ENCODE measurements around the gene THEM5.
"Not testable (repeated sequence)": the region's sequence is repeated elsewhere in the genome, so short reads cannot be mapped to it uniquely, and the experiment has no call there.

The THEM5 gene

DNA sequence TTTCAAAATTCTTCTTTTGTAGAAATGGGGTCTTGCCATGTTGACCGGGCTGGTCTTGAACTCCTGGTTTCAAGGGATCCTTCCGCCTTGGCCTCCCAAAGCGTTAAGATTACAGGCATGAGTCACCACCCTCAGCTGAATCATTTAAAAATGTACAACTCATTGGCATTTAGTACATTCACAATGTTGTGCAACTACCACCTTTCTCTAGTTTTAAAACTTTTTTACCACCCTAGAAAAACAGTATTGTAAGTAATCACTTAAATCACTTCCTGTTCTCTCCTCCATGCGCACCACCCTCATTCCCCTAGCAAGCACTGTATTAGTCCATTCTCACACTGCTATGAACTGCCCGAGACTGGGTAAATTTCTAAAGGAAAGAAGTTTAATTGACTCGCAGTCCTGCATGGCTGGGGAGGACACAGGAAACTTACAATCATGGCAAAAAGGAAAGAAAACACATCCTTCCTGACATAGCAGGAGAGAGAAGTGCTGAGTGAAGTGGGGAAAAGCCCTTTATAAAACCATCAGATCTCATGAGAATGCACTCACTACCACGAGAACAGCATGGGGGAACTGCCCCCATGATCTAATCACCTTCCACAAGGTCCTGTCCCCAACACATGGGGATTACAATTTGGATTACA lies 14.4 kb upstream of the THEM5 start:
- no peak for DNase-seq (ENCODE audit: low read depth, low spot score)

DNA sequence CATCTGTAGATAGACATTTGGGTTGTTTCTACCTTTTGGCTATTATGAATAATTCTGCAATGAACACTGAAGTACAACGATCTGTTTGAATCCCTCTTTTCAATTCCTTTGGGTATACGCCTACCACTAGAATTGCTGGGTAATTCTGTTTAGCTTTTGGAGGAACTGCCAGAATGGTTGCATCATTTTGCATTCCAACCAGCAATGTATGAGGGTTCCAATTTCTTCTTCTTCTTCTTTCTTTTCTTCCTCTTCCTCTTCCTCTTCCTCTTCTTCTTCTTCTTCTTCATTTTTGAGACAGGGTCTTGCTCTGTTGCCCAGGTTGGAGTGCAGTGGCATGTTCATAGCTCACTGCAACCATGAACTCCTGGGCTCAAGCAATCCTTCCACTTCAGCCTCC lies 13.8 kb upstream of the THEM5 start:
- no peak for DNase-seq (ENCODE audit: low read depth, low spot score)

DNA sequence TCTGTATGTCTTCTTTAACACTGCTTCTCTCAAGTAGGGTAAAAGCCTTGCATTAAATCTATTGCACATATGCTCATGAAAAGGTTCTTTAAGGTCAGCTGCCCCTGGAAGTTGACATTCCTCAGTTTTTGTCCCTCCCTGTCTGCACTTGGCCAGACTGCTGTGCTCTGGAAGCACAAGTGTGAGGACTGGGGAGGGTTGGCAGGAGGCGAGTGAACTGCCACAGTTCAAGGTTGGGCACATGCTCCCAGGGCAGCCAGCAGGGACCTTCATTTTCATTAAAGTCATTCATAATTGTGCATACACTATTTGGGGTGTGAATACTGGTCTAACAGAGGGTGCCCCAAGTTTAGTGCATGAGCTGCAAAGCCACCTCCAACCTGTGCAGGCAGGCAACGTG lies 10.9 kb upstream of the THEM5 start:
- no peak for DNase-seq (ENCODE audit: low read depth, low spot score)

DNA sequence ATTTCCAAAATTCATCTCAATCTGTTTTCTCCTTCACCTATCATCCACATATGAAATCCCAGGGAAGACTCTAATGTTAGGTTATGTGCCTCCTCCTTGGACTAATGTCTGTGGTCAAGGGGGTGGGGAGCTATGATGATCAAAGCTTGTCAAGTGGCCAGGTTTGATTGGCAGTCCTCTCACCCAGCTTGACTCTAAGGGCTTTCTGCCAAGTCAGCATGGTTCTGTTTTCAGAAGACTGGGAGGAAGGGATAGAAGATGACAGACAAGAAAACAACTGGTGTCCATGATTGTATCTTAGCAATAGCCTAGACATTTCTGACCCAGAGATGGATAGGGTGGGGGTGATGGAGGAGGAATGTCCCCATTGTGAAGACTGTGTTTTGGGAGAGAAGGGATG lies 9.1 kb upstream of the THEM5 start:
- DNase-seq (ENCODE audit: low read depth, low spot score) = no peak

DNA sequence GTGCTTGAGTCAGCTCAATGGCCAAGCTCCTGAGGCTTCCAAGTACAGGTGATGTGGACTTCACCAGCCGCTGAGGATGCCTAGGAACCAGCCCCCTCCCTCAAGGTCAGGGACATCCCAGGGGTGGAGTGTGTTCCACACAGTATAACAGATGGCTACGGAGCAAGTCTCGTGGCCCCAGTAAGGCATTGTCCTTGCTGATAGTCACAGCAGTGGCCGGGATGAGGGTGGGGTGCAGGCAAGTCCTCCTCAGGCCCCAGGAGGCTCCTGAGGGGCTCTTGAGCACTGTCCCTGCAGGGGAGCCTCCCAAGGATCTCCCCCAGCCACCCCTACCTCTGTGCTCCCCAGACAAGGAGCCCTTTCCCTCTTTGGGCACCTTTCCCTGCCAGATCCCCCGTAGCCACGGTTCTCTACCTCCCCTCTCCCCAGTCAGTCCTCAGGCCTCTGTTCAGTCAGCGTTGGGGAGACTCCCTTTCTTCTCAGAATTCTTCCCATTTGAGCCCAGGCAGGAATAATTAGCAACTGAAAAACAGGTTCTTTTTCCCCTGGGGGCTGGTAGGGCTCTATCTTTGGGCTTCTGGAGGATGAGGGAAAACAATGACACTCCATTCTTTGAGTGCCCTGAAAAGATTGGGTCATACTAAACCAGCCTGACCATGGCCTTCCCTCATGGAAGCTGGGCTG lies 7.1 kb upstream of the THEM5 start:
- no peak for DNase-seq (ENCODE audit: low read depth, low spot score)

DNA sequence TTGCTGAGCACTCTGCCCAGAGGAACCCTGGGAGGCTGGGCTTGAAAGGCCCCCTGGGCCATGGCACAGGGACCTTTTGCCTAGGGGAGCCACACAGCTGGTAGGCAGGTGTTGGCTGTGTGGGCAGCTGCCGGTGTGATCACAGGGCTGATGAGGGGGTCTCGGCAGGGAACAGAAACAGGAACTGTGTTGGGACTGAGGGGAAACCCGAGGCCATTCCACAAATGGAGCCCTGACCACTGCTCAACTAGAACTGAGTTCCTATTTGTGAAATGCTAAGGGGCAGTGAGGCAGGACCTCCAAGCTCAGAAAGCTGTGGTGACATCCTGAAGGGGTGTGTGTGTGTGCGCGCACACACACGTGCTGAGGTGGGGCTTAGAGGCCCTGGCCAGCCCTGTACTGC lies 6.4 kb upstream of the THEM5 start:
- DNase-seq (ENCODE audit: low read depth, low spot score) = no peak

DNA sequence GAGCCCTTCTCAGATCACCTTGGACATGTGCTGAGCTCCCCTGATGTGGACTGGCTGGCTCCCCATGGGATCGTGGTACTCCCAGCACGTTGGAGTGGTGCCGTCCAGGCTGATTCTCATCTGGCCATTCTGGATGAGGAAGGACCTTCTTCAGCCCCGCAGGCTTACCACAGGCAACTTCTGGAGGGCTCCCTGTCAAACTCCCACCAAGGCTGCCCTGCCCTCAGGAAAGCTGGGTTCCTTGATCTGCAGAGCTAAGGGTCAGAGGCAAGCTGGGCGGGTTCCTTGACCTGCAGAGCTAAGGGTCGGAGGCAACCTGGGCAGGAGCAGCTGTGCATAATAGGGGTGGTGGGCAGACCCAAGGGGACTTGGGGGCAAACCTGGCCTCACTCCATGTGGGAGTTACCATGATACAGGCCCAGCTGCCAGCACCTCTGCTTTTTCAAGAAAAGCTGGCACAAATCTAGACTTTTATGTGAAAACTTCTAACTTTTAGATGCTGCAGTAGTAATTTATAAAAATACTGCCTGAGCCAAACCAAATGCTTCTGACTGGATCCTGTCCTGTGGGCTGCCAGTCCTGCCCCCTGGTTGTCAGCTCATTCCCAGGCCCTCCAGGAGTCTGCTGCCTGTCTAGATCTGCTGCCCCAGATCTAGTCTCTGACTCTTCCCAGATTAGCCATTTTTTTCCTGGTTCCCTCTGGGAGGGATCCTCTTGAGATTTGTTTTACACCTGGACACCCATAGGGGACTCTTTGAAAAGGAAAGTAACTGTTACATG lies 5.6 kb upstream of the THEM5 start:
- no peak for DNase-seq (ENCODE audit: low read depth, low spot score)

DNA sequence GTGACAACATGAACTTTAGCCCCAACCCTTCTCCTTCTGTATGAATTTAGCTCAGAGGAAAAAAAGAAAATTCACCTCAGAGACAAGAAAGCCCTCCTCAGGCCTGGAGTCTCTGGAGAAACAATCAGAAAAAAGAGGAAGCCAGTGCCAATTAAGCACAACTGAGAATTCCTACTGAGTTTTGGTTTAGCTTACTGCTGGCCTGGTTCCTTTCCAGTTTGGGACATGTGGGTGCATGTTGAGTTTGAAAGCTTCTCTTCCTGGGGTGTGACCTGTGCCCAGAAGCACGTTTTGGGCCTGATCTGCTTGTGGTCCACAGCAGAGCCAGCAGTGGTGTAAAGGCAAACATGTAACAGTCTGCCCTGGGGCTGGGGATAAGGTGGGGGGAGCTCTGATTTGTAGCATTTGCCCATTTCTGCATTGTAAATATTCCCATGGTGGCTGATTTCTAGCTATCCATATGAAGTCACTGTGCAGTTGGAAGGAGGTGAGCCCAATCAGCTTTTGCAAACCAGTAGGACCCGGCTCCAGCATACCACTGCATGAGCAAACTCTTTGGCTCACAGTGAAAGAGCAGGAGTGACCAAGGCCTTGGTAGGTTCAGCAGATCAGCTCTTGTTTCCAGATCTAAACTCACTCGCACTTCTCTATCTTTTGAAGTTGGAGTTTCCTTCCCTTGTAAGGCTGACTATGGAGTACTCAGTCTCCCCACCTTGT lies 4.7 kb upstream of the THEM5 start:
- DNase-seq (ENCODE audit: low read depth, low spot score) = no peak

DNA sequence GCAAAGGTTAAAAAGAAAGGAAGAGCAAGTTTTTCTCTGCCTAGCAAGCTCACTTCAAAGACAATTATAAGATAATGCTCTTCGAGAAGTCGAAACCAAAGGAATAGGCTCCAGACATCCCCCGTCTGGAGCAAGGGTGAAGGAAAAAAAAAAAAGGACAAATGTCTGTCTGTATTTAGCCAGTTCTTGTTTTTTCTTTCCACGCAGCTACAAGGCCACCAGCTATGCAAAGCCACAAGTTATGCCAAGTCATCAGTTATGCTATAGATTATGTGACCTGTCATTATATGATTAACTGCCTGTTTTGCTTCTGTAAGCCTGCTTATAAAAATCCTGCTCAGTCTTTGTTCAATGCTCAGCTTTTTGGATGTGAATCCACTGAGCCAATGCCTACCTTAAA lies 2.4 kb upstream of the THEM5 start:
- no peak for DNase-seq (ENCODE audit: low read depth, low spot score)

DNA sequence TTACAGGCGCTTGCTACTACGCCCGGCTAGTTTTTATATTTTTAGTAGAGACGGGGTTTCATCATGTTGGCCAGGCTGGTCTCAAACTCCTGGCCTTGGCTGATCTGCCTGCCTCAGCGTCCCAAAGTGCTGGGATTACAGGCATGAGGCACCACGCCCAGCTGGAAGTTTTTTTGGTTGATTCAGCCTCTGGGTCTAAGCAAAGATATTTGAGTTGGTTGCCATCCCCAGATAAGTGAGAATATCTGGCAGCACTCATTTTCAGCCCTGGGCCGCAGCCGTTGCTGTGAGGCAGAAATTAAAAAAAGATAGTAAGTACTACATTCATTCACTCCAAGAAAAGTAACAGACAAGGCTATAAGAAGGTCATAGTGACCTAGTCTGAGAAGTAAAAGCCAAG lies 2.0 kb upstream of the THEM5 start:
- not testable (repeated sequence) for DNase-seq (ENCODE audit: low read depth, low spot score)

DNA sequence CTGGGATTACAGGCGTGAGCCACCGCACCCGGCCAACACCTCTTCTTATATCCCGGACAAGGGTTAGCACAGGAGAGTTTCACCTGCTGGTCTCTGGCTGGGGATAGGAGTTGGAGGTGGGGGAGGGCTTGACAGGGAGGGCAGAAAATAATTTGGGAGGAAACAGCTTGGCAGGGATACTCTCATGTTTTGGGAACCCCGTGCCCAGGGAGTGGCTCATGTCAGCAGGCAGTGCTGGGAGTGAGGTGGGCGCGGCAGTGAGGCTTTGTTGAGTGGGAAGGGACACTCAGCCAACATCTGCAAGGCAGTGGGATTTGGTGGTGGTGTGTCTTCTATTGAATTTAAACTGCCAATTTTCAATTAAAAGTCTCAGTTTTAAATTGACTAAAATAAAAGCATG lies 1.1 kb upstream of the THEM5 start:
- no peak for DNase-seq (ENCODE audit: low read depth, low spot score)

DNA sequence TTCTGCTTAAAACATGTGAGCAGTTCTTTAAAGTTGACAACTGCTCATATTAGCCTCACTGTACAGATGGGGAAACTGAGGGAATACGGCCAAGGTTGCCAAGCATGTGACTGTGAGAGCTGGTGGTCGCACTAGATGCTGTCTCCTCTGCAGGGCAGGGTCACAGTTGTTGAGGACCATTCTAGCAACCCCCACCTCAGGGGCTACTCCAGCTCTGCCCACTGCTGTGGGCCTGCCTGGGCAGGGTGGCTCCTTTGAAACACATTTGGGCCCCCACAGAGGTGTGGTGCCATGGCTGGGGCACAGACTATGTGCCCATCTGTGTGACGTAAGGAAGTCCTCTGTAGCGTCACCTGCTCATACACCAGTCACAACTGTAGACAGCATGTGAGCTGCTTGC lies 779 bp downstream of the THEM5 start:
- DNase-seq (ENCODE audit: low read depth, low spot score) = no peak

DNA sequence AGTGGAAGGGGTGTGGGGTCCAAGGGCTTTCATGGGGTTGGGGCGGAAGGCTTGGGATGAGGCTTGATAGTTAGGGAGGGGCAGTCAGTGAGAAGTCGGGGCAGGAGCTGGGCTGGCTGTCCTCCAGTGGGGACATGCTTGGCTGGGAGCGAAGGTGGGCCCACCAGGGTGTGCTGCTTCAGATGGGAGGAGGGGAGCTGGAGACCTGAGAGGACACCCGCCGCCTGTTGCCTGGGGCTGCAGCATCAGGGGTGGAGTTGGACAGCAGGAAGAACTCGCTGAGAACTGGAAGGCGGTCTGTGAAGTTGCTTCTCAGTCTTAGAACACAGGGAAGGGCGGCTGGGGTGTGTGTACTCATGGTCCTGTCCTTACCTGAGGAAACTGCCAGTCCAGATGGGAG lies 1.6 kb downstream of the THEM5 start:
- DNase-seq (ENCODE audit: low read depth, low spot score) = no peak

DNA sequence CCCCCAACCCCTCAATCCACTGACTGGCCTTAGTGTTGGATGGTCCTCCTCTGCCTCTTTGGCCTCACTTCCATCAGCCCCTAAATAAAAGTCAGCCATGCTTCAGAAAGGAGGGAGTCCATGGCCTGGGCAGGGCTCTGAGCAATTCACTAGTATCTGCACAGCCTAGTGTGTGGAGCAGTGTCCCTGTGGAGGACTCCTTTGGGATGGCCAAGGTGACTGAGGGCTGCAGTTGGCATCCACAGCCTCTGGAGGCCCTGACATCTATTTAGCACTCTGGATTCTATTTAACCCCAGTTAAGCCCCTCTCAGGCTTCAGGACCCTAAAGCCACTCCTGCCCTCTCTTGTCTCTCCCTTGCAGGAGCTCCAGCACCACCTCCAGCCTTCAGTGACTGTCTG lies 3.6 kb downstream of the THEM5 start:
- no peak for DNase-seq (ENCODE audit: low read depth, low spot score)

DNA sequence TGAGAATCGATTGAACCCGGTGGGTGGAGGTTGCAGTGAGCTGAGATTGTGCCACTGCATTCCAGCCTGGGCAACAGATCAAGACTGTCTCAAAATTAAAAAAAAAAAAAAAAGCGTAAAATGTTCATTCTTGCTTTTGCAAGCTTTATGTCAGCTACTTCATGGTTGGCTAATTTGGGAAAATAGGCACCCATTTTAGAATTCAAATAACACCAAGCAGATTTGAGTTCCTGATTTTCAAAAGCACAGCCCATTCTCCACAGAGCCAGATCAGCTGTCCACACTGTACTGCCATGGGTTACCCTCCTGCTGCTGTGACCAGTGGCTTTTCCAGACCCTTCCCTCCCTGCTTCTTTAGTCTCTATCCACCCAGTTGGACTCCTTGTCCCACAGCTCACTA lies 4.4 kb downstream of the THEM5 start:
- no peak for DNase-seq (ENCODE audit: low read depth, low spot score)

DNA sequence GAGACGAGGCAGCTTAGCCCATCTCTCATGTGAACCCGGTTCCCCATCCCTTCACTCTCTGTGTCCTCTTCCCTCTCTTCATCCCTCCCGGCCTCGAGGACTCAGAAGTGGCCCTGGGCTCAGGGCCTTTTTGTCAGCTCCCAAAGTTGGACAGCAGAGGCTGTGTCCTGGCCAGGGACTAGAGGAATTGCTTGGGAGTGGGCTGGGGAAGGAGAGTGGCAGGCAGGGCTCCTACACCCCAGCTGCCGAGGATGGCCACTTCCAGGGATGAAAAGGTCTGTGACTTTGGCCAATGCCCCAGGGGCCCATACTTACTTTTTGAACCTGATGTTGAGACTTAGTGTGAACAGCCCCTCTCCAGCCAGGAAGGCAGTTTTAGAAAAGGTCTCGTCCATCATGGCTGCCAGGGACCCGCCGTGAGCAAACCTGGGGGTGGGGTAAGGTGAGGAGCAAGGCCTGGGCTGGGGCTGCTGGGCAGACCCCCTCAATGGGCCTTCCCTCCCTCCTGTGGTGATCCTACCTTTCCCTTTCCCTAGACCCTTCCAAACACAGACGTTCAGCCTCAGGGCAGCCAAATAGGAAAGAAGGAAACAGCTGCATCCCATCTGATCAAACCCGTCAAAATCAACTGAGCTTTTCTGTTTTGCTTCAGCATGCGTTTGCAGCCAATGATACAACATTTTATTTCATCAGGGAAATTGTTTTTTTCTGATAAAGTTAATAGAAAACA lies 5.5 kb downstream of the THEM5 start:
- no peak for DNase-seq (ENCODE audit: low read depth, low spot score)

DNA sequence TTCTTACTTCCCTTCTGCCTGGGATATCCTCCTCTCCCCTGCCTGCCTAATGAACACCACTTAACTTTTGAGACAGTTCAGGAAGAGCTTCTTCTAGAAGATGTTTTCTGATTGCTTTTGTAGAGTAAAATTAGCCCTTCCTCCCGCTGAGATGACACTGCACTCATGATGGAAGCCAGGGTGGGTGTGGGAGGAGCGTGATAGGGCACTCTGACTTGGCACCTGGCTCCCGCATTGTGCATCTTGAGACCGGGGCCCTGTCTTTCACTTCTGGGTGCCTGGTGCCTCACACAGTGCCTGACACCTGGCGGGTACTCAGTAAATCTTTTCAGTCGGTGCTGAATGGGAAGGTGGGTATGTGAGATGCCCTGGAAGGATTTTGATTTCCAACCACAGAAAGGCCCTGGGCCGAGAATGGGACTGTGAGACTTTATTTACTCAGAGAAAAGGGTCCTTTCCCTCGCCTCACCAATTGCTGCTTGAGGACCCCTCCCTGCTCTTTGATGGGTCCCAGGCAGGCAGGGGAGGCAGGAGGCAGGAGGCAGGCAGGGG lies 6.8 kb downstream of the THEM5 start:
- DNase-seq (ENCODE audit: low read depth, low spot score) = no peak

DNA sequence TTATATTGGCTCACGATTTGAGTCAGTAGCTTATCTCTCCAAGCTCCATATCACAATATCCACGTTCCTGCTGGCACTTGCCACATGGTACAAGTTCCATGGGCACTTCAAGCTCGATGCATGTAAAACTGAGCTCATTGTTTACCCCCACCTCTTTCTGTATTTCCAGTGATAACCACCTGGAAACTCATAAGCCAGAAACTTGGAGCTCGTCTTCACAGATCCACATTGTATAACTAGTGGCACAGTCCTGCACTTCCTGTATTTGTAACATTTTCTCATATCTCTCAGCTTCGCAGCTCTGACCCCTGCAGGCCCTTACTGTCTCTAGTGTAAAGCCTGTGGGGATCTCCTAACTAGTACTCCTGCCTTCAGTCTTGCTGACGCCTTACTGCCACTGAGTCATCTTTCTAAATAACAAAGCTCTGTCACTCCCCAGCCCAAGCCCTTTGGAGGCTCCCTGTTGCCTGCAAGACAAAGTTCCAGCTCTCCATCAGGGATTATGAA lies 7.4 kb downstream of the THEM5 start:
- DNase-seq (ENCODE audit: low read depth, low spot score) = no peak

DNA sequence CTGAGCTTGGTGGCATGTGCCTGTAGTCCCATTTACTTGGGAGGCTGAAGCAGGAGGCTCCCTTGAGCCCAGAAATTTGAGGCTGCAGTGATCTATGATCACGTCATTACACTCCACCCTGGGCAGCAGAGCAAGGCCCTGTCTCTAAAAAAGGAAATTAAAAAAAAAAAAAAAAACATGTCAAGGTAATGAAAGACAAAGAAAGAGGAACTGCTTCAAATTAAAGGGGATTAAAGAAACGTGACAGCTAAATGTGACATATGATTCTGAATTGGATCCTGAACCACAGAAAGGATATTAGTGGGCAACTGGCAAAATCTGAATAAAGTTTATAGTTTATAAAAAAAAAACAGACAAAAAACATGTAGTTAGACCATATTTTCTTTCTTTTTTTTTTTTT lies 10.1 kb downstream of the THEM5 start:
- no peak for DNase-seq (ENCODE audit: low read depth, low spot score)

DNA sequence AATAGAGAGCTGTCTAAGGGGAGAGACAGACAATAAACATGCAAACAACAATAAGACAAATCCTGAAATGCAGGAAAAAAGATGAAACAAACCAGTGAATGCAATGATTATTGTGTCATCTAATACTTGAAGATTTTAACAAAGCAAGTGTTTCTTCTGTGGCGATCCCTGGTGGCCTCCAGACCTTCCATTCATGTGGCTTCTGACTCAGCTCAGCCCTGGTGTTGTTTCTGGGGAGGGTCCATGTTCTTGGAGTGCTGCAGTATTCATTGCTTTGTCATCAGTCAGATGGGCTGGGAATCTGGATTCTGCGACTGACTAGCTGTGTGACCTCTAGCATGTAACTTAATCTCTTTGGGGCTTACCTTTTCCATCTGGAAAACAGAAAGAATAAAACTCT lies 12.4 kb downstream of the THEM5 start:
- peak; percentile 12 for DNase-seq (ENCODE audit: low read depth, low spot score)

DNA sequence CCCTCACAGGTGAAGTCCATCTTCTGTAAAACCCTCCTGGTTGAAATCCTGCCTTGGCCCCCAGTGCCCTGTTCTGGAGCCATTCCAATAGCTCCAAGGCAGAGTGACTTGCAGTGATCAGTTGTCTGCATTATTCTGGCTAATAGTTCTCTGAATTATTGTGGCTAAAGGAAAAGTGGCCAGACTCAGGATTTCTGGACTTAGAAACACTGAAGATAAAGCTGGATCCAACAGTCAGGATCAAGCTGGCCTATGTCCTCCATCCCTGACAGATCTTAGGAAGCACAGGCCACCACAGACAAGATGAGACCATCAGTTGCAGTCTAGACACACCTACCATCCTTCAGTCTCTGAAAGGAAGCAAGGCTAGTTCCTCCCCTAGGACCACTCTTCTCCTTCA lies 13.1 kb downstream of the THEM5 start:
- DNase-seq (ENCODE audit: low read depth, low spot score) = no peak

Measured in brain pericyte (primary cell).